Neural cell (in vitro differentiated cells): Measurements from ENCODE around the gene TTC9C. TPM values are rescaled to one million over a fixed set of nuclear protein-coding genes. Genes with fewer than 3 reads are reported as not detected.

Experiments used
- H2AFZ ChIP-seq: fragments of 200-600, 300-800 bp; sonication (generic), shearing (Covaris generic); 2 replicates; pipeline ENCODE4 v1.6.0; 2014; ENCODE audit warnings: low read depth, mild to moderate bottlenecking, antibody characterized with exemption, low read length, moderate library complexity
- H3F3A ChIP-seq: fragments of 200-600 bp; shearing (Covaris generic); 2 replicates; pipeline ENCODE4 v1.6.1; 2016; ENCODE audit warnings: mild to moderate bottlenecking, moderate library complexity, mixed read lengths, antibody characterized with exemption, low read length; ENCODE audit not compliant: insufficient read depth, poor library complexity, severe bottlenecking
- H3K27ac ChIP-seq: fragments of 200-600, 300-800 bp; sonication (generic), shearing (Covaris generic); 2 replicates; pipeline ENCODE4 v1.5.1; 2014; ENCODE audit warnings: mild to moderate bottlenecking, low read length, moderate library complexity
- H3K27me3 ChIP-seq: fragments of 300-800, 200-600 bp; sonication (generic), shearing (Covaris generic); 2 replicates; pipeline ENCODE4 v1.6.0; 2014; ENCODE audit warnings: mild to moderate bottlenecking, low read depth, low read length, moderate library complexity; ENCODE audit not compliant: insufficient read depth
- H3K36me3 ChIP-seq: fragments of 300-800, 200-600 bp; sonication (generic), shearing (Covaris generic); 2 replicates; pipeline ENCODE4 v1.5.1; 2014; ENCODE audit warnings: mild to moderate bottlenecking, antibody characterized with exemption, low read length, moderate library complexity; ENCODE audit not compliant: insufficient read depth
- H3K4me2 ChIP-seq: fragments of 300-800, 200-600 bp; sonication (generic), shearing (Covaris generic); 2 replicates; pipeline ENCODE4 v1.6.0; 2014; ENCODE audit warnings: mild to moderate bottlenecking, low read length
- H3K4me3 ChIP-seq: fragments of 300-800, 200-600 bp; sonication (generic), shearing (Covaris generic); 2 replicates; pipeline ENCODE4 v1.5.1; 2014; ENCODE audit warnings: mild to moderate bottlenecking, low read length, moderate library complexity
- H3K79me2 ChIP-seq: fragments of 200-600 bp; shearing (Covaris generic); replicated peaks from 2 replicates; pipeline ENCODE4 v1.6.0; 2014; ENCODE audit warnings: mild to moderate bottlenecking, low read length, moderate library complexity; ENCODE audit not compliant: insufficient read depth
- H3K9ac ChIP-seq: fragments of 300-800, 200-600 bp; sonication (generic), shearing (Covaris generic); 2 replicates; pipeline ENCODE4 v1.6.1; 2016; ENCODE audit warnings: mild to moderate bottlenecking, low read length, mixed read lengths
- H3K9me2 ChIP-seq: fragments of 200-600 bp; shearing (Covaris generic); 2 replicates; pipeline ENCODE4 v1.6.1; 2016; ENCODE audit warnings: mild to moderate bottlenecking, low read length, mixed read lengths; ENCODE audit not compliant: insufficient read depth
- H3K9me3 ChIP-seq: fragments of 200-600, 300-800 bp; sonication (generic), shearing (Covaris generic); 2 replicates; pipeline ENCODE4 v1.6.1; 2016; ENCODE audit warnings: mild to moderate bottlenecking, mixed run types, low read length, moderate library complexity, mixed read lengths
- H4K20me1 ChIP-seq: fragments of 200-600 bp; shearing (Covaris generic); 2 replicates; pipeline ENCODE4 v1.6.1; 2016; ENCODE audit warnings: mild to moderate bottlenecking, mixed run types; ENCODE audit not compliant: insufficient read depth
- EP300 ChIP-seq: fragments of 450-650 bp; conservative IDR thresholded peaks from 2 replicates; pipeline ENCODE4 v1.6.1; 2014; ENCODE audit warnings: antibody characterized with exemption, mild to moderate bottlenecking, moderate library complexity; ENCODE audit not compliant: poor library complexity, severe bottlenecking
- EZH2 ChIP-seq: fragments of 200-600, 300-800 bp; shearing (Covaris generic), sonication (generic); IDR thresholded peaks from 2 replicates; pipeline ENCODE4 v1.6.1; 2014; ENCODE audit warnings: antibody characterized with exemption, low read length, borderline replicate concordance, mild to moderate bottlenecking; ENCODE audit not compliant: insufficient read depth, poor library complexity, severe bottlenecking
- MXI1 ChIP-seq: fragments of 450-650 bp; conservative IDR thresholded peaks from 2 replicates; pipeline ENCODE4 v1.6.1; 2014; ENCODE audit warnings: antibody characterized with exemption, mild to moderate bottlenecking; ENCODE audit not compliant: poor library complexity, severe bottlenecking
- POLR2AphosphoS5 ChIP-seq: IDR thresholded peaks from 2 replicates; pipeline ENCODE4 v1.6.1; 2012
- RAD21 ChIP-seq: fragments of 450-650 bp; conservative IDR thresholded peaks from 2 replicates; pipeline ENCODE4 v1.6.1; 2014; ENCODE audit warnings: antibody characterized with exemption, mild to moderate bottlenecking, moderate library complexity
- SMC3 ChIP-seq: fragments of 450-650 bp; conservative IDR thresholded peaks from 2 replicates; pipeline ENCODE4 v1.6.1; 2014; ENCODE audit warnings: antibody characterized with exemption, mild to moderate bottlenecking, moderate library complexity; ENCODE audit not compliant: poor library complexity
- TAF1 ChIP-seq: IDR thresholded peaks from 2 replicates; pipeline ENCODE4 v1.6.1; 2012; ENCODE audit warnings: low read depth
- polyA plus RNA-seq: library from polyadenylated mRNA; depleted of rRNA; stranded (reverse); fragments of >200 nt; gene quantifications from 2 replicates; pipeline ENCODE4 v1.2.3, GENCODE V29; 2014
- TF ChIP-seq, protein P1 (sequence below): IDR thresholded peaks from 2 replicates; pipeline ENCODE4 v1.6.1; 2012; ENCODE audit warnings: borderline replicate concordance
- TF ChIP-seq, protein P2 (sequence below): fragments of 450-650 bp; IDR thresholded peaks from 2 replicates; pipeline ENCODE4 v1.5.1; 2014; ENCODE audit warnings: antibody characterized with exemption, mild to moderate bottlenecking, moderate library complexity; ENCODE audit not compliant: poor library complexity, severe bottlenecking

Gene TTC9C
- polyA plus RNA-seq, 1 donor from 2014 or later: 48.6 TPM

DNA sequence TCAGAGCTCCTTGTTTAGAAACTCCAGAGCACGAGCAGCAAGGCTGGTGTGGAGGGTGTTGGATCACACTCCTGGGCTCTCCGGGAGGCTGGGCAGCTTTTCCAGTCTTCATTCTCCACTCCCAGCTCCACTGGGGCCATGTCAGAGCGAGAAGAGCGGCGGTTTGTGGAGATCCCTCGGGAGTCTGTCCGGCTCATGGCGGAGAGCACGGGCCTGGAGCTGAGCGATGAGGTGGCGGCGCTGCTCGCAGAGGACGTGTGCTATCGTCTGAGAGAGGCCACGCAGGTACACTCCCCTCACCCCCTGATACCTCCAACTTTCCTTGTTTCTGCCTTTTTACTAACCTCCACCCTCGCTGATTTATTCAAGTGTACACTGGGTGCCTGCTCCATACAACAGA lies 47.4 kb downstream of the TTC9C start:
- no peaks in the 10 kb centered on the region for H3K36me3 ChIP-seq
- H3K9me2 ChIP-seq: no peaks in the 10 kb centered on the region
- H3K27me3 ChIP-seq: no peaks in the 10 kb centered on the region
- H4K20me1 ChIP-seq: no peaks in the 10 kb centered on the region
- no peak overlapping the region for H2AFZ ChIP-seq
- no peak overlapping the region for H3K4me2 ChIP-seq
- no peak overlapping the region for H3K9ac ChIP-seq
- H3K9me3 ChIP-seq: no peaks in the 10 kb centered on the region
- H3K4me3 ChIP-seq: no peak overlapping the region
- H3K79me2 ChIP-seq: peaks cover 10% of the 10 kb centered on the region
- TF ChIP-seq, protein P1, sequence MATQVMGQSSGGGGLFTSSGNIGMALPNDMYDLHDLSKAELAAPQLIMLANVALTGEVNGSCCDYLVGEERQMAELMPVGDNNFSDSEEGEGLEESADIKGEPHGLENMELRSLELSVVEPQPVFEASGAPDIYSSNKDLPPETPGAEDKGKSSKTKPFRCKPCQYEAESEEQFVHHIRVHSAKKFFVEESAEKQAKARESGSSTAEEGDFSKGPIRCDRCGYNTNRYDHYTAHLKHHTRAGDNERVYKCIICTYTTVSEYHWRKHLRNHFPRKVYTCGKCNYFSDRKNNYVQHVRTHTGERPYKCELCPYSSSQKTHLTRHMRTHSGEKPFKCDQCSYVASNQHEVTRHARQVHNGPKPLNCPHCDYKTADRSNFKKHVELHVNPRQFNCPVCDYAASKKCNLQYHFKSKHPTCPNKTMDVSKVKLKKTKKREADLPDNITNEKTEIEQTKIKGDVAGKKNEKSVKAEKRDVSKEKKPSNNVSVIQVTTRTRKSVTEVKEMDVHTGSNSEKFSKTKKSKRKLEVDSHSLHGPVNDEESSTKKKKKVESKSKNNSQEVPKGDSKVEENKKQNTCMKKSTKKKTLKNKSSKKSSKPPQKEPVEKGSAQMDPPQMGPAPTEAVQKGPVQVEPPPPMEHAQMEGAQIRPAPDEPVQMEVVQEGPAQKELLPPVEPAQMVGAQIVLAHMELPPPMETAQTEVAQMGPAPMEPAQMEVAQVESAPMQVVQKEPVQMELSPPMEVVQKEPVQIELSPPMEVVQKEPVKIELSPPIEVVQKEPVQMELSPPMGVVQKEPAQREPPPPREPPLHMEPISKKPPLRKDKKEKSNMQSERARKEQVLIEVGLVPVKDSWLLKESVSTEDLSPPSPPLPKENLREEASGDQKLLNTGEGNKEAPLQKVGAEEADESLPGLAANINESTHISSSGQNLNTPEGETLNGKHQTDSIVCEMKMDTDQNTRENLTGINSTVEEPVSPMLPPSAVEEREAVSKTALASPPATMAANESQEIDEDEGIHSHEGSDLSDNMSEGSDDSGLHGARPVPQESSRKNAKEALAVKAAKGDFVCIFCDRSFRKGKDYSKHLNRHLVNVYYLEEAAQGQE: no peak
- TF ChIP-seq TAF1 (no peak), RAD21 (no peak)
- TF ChIP-seq, protein P2, sequence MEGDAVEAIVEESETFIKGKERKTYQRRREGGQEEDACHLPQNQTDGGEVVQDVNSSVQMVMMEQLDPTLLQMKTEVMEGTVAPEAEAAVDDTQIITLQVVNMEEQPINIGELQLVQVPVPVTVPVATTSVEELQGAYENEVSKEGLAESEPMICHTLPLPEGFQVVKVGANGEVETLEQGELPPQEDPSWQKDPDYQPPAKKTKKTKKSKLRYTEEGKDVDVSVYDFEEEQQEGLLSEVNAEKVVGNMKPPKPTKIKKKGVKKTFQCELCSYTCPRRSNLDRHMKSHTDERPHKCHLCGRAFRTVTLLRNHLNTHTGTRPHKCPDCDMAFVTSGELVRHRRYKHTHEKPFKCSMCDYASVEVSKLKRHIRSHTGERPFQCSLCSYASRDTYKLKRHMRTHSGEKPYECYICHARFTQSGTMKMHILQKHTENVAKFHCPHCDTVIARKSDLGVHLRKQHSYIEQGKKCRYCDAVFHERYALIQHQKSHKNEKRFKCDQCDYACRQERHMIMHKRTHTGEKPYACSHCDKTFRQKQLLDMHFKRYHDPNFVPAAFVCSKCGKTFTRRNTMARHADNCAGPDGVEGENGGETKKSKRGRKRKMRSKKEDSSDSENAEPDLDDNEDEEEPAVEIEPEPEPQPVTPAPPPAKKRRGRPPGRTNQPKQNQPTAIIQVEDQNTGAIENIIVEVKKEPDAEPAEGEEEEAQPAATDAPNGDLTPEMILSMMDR: no peak
- no peak overlapping the region for H3K27ac ChIP-seq
- peaks cover 3% of the 10 kb centered on the region for H3F3A ChIP-seq

DNA sequence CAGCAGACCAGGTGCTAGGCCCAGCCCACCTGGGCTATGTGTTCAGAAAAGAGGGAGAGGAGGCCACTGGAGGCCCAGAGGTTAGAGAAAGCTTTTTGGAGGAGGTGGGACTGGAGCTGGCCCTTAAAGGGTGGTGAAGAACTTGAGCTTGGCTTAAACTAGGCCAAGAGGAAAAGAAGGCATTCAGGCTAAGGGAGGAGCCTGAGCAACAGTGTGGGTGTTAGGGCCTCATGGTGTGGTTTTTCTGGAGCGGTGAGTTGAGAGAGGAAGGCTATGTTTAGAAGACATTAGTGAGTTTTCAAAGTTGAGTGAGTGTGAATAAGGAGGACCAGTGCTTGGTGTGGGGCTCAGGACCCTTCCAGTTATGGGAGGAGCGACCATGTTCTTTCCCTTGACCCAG lies 49.1 kb downstream of the TTC9C start:
- H3K36me3 ChIP-seq: no peaks in the 10 kb centered on the region
- H3K9me3 ChIP-seq: no peaks in the 10 kb centered on the region

More for the DNA sequence above, 49.1 kb downstream of the TTC9C start:
- Histone ChIP-seq H3K9ac (no peak overlapping the region), H3F3A (no peaks in the 10 kb centered on the region), H3K27me3 (no peaks in the 10 kb centered on the region), H3K9me2 (no peaks in the 10 kb centered on the region), H3K4me3 (no peak overlapping the region), H3K27ac (no peak overlapping the region), H3K4me2 (no peak overlapping the region), H4K20me1 (no peaks in the 10 kb centered on the region), H3K79me2 (peaks cover 3% of the 10 kb centered on the region), H2AFZ (no peak overlapping the region)
- TF ChIP-seq MXI1 (no peak), EP300 (no peak), RAD21 (no peak), EZH2 (no peak), SMC3 (no peak), POLR2AphosphoS5 (no peak), TAF1 (no peak)
- TF ChIP-seq, protein P2: no peak
- TF ChIP-seq, protein P1: no peak
